NCI-H1436 (cell line): Measurements from ENCODE around the gene PMP22.

Experiments used
- DNase-seq: peaks from one replicate; lab custom pipeline; 2025; lab: John Stamatoyannopoulos, UW

PMP22 gene

GRCh38 chr17:15265131-15265530 is at the start of gene PMP22:
Gene PMP22, minus strand, starts transcription at chr17:15265326. Its CDS starts 4,599 bp downstream, at chr17:15260727.
- no peak for DNase-seq

- DNase-seq, result no peak
These were observed 46.9 kb upstream of the PMP22 start for GRCh38 chr17:15311996-15312395.

- no peak for DNase-seq
These were observed 44.7 kb upstream of the PMP22 start for GRCh38 chr17:15309793-15310192.

DNA sequence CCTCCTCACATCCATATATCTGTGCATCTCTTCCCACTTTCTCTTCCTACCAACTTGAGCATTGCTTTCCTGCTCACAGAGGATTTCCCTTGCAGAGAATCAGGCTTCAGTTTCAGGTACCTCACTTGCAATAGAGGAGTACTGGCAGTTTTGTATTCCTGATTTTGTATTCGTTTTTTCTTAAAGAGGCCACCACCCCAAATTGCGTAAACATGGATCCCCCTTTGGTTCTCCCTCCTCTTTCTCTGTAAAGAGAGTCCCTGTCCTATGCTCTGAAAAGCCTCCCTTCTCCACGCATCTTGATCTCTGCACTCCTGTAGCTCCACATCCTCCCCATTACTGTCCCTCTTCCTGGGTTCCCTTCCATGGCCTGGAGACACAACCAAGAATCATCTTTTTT is 44.1 kb upstream of the PMP22 start:
- no peak for DNase-seq

GRCh38 chr17:15308758-15309157 is 43.6 kb upstream of the PMP22 start:
- DNase-seq, result no peak

DNA sequence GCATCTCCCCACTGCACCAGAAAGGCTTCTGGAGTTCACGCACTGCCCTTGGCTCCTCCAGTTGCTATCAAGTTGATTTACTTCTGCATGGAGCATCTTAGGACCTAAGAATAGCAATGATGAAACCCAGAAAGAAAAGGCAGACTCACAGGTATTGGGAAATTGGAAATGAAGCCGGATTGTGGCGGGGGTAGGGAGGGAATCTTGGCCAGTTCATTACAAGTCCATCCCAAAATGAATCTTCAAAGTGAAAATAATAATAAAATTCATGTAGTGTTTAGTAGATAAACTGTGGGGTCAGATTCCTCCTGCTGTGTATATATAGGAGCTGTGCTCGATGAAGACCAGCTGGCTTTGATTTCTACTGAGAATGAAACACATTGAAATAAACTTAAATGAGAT is 42.6 kb upstream of the PMP22 start:
- no peak for DNase-seq

GRCh38 chr17:15303851-15304250 is 38.7 kb upstream of the PMP22 start:
- no peak for DNase-seq

DNA sequence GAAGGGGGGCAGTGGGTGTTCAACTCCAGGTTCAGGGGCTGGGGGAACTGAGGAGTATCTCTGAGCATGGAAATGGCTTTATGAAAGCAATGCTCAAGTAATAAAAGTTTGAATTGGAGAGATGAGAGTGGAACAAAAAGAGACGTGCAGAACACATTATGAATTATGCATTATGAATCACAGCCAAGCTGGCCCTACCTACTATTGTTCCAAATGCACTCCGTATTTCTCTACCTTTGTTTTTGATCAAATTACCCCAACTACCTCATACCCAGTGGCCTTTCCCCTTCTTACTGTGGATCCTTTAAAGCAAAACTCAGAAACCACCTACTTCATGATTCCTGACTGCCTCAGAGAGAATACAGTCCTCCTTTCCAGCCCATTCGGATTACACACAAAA is 38.1 kb upstream of the PMP22 start:
- DNase-seq, result no peak

DNA sequence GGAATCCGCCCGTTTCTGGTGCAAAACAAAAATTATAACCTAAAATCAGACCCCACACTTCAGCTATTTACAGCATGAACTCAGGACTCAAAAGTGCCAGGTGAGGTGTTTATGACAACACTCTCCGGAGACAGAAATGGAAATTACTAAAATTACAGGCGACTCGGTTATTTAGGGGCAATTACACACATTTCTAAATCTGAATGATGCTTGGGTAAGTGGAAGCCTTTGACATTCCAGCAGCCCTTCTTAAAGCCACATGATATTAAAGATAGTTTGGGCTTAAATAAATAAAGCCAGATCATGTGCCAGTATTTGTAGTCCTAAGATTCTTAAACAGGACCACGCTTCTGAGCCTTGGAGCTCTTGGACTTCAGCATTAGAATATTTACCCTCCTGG is 36.7 kb upstream of the PMP22 start:
- DNase-seq, result no peak

DNA sequence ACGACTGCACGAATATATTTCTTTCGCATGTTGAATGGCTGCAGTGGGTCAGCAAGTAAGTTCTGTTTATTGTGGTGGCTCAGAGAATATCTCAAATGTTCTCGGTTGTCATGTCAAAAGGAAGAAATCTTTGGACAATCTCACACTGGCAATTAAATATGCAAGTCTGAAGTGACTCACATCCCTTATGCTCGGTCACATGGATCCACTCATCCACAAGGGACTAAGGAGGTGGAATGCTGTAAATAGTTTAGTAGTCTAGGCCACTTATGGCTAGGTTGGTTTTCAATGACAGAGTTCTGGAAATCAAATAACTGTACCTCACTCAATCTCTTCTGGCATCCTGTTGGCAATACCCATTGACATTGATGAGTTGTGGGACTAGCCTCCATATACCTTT is 33.0 kb upstream of the PMP22 start:
- DNase-seq, result no peak

GRCh38 chr17:15293558-15293957 is 28.4 kb upstream of the PMP22 start:
- DNase-seq, result no peak

- DNase-seq, result no peak
These were observed 26.7 kb upstream of the PMP22 start for GRCh38 chr17:15291674-15292361.

GRCh38 chr17:15290605-15291004 is 25.5 kb upstream of the PMP22 start:
- DNase-seq, result no peak

DNA sequence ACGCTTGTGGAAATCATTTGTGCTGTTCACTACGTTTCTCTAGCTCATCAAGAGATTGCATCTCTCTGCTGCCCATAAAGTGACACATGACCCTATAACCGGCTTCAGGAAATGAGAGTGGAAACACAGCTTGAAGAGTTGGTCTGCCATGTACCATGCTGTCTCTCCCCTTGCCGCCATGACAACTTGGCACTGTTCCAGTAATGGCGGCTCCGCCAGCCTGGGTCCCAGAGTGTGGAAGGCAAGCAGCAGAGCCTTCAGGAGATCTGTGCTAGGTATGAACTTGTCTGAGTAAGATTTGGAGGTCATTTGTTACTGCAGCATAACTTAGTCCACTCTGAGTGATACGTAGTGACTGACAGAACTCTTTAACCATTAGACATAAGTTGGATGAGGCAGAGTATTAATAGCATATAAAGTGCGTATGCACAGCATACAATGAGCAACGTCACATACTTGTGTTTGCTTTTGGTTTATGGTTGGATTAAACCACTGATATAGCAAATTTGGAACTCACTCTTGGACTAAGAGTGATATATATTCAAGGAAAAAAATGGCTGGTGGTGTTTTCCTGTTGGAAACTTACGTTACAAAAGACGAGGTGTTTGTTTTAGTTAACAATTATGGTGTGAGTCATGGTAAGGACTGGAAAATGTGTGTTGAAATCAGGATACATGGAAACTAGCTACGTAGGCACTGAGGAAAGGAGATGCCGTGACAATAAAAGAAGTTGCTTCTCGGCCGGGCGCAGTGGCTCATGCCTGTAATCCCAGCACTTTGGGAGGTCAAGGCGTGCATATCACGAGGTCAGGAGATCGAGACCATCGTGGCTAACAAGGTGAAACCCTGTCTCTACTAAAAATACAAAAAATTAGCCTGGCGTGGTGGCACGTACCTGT is 24.4 kb upstream of the PMP22 start:
- DNase-seq, result no peak

GRCh38 chr17:15288859-15289258 is 23.7 kb upstream of the PMP22 start:
- no peak for DNase-seq

- no peak for DNase-seq
These were observed 22.6 kb upstream of the PMP22 start for GRCh38 chr17:15287538-15288267.

DNA sequence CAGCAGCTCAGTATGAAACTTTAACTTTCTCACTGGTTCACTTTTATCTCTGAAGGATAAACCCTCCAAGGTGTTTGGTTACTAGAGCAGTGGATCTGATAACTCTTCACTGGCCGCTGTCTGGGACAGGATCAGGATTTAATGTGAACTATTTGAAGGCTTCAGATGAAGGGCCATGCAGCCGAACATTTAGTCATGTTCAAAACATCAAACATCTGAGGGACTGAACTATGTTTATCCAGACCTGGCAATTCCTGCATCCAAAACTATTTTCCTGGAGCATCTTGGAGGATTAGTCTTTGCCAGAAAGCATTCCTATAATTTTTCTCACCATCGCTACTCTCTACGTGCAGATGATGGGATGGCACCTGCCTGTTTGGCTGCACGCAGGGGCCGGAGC is 20.3 kb upstream of the PMP22 start:
- DNase-seq, result no peak

GRCh38 chr17:15284537-15284936 is 19.4 kb upstream of the PMP22 start:
- no peak for DNase-seq

- no peak for DNase-seq
These were observed 19.0 kb upstream of the PMP22 start for GRCh38 chr17:15284107-15284506.

DNA sequence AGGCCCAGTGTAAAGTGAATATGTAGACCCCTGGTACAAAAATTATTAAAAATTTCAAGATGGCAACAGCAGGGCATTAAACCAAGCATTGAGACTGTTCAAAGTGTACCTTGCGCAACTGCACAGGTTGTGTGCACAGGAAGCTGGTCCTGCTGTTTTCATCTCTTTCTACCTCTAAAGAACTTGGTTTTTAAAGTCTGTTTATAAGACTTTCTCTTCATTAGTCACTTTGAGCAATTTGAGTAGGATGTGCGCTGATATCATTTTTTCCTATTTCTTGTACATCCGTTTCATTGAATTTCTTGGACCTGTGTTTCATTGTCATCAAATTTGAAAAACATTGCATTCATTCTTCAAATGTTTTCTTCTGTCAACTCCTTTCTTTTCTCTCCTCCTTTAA is 16.8 kb upstream of the PMP22 start:
- no peak for DNase-seq

GRCh38 chr17:15278924-15279477 is 13.9 kb upstream of the PMP22 start:
- no peak for DNase-seq

DNA sequence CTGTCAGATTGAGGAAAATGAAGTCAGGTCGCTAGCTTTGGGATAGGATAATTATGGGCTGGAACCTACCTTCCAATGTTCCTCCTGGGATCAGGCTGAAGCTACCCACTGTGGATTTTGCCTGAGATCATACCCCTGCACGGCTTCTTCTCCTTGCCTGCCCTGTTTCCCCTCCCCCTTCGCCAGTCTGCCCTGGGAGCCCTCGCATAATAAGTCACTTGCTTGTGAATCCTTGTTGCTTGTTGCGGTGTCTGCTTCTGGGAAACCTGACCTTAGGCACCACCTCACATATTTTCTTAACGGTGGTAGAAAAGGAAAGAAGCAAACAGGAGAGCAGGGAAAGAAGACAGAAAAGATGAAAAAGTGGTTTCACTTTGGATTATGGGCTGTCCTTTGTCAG is 13.3 kb upstream of the PMP22 start:
- no peak for DNase-seq
